Sigmoid colon (tissue), 7 donors: ENCODE results near the gene FAM200B. TPM values are rescaled to one million over a fixed set of nuclear protein-coding genes. Genes with fewer than 3 reads are reported as not detected.

Experiments used
- DNase-seq: peaks from one replicate; pipeline ENCODE4 v3.0.0-alpha.2; 2019
- H3K27ac ChIP-seq, 4 donors: fragments of 200-600 bp; sonication (generic); one replicate each; pipeline ENCODE4 v1.5.1; 2016 to 2019; ENCODE audit warnings: mild to moderate bottlenecking in 1 of 4
- H3K27me3 ChIP-seq, 3 donors: fragments of 200-600 bp; sonication (generic); one replicate each; pipeline ENCODE4 v1.5.1; 2019; ENCODE audit warnings: mild to moderate bottlenecking in 1 of 3
- H3K36me3 ChIP-seq, 4 donors: fragments of 200-600 bp; sonication (generic); one replicate each; pipeline ENCODE4 v1.5.1; 2016 to 2019
- H3K4me1 ChIP-seq, 4 donors: fragments of 200-600 bp; sonication (generic); one replicate each; pipeline ENCODE4 v1.5.1; 2017 to 2019
- H3K4me3 ChIP-seq, 4 donors: fragments of 200-600 bp; sonication (generic); one replicate each; pipeline ENCODE4 v1.5.1; 2017 to 2019; ENCODE audit warnings: mild to moderate bottlenecking in 2 of 4, moderate library complexity in 1 of 4
- H3K9me3 ChIP-seq, 4 donors: fragments of 200-600 bp in 3 of 4; sonication (generic) in 3 of 4; one replicate each; pipeline versions ENCODE4 v1.5.1 to v1.6.1; 2013 to 2019
- CTCF ChIP-seq, 4 experiments: fragments of 450-650 bp in 3 of 4; fragments of 200-600 bp in 1 of 4; IDR thresholded peaks; one replicate each; pipeline ENCODE4 v1.5.1; 2016 to 2019; ENCODE audit warnings: antibody characterized with exemption in 4 of 4, mild to moderate bottlenecking in 3 of 4, moderate library complexity in 2 of 4
- EP300 ChIP-seq, 4 donors: sonication (generic); formaldehyde crosslinking; IDR thresholded peaks; one replicate each; pipeline ENCODE4 v1.6.1; 2017; ENCODE audit warnings: antibody characterized with exemption in 4 of 4
- POLR2A ChIP-seq, 2 donors: fragments of 450-650 bp; IDR thresholded peaks; one replicate each; pipeline ENCODE4 v1.6.1; 2016; ENCODE audit warnings: antibody characterized with exemption in 2 of 2, mild to moderate bottlenecking in 2 of 2, moderate library complexity in 2 of 2
- POLR2AphosphoS5 ChIP-seq, 4 donors: sonication (generic); formaldehyde crosslinking; IDR thresholded peaks; one replicate each; pipeline ENCODE4 v1.6.1; 2017; ENCODE audit warnings: antibody characterized with exemption in 4 of 4
- WGBS, 2 donors: extraction: QIAGEN DNeasy Blood & Tissue Kit; methylation state at CpG; one replicate each; pipeline ENCODE4 v1.1.7; 2013; 5-methylcytosine and 5-hydroxymethylcytosine counted together
- intact Hi-C: fragments of 100-400 bp; cut with DNase I; formaldehyde crosslinking; loops from one replicate; pipeline ENCODE4 v1.15.1; 2023
- polyA plus RNA-seq, 3 donors: library from polyadenylated mRNA; stranded (reverse); fragments of 200-250 nt; gene quantifications; one replicate each; pipeline ENCODE4 v1.2.3, GENCODE V29; 2013
- total RNA-seq, 4 donors: library from RNA; depleted of rRNA; stranded (reverse); fragments of >200 nt; gene quantifications; one replicate each; pipeline ENCODE4 v1.1.0, GENCODE V29; 2016
- donor health status: healthy with polysubstance abuse.
- donor health status: Bipolar disorder and iron deficiency.
- donor health status: healthy.

FAM200B gene
- total and polyA plus RNA-seq, 7 donors = 36.4 to 105 (median 87.9) TPM

GRCh38 chr4:15736514-15737050, 55.0 kb downstream of the FAM200B start:
- intact Hi-C loops = loop anchor here (10.0 kb wide), 1 partner anchor 148 kb away; no protein-coding TSS in a partner anchor
- no peaks in the 10 kb centered on the region for H3K27me3 ChIP-seq
- no peaks in the 10 kb centered on the region for H3K36me3 ChIP-seq
- no peak for TF ChIP-seq POLR2A (IDR thresholded peaks at IDR 0.05)
- DNase-seq = no peak
- peaks cover 0 to 2% (median 0%) of the 10 kb centered on the region in 4 donors for H3K9me3 ChIP-seq
- WGBS, 2 donors = 90 to 97% methylated on average over 4 of the region's 4 CpGs
- no peak overlapping the region for H3K4me3 ChIP-seq
- H3K27ac ChIP-seq = no peak overlapping the region
- H3K4me1 ChIP-seq = no peaks in the 10 kb centered on the region

DNA sequence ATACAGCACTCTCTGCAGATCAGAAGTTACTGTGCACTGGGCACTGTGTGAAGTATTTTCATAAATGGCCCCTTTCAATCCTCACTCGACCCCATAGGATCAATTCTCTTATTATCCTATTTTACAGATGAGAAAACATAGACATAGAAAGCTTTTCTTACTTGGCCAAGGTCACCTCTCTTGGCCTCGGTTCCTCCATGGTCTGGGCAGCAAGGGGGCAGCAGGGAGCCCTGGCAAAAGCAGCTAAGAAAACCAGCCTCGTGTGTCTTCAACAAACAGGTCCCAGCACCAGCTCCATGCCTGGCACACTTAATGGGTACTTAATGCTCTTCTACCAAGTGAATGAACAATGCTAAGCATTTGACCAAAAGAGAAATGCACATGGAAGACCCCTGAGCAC, 55.6 kb downstream of the FAM200B start:
- no peaks in the 10 kb centered on the region for H3K4me1 ChIP-seq
- no peaks in the 10 kb centered on the region for H3K36me3 ChIP-seq
- H3K27ac ChIP-seq = no peak overlapping the region
- intact Hi-C loops = loop anchor here (10.0 kb wide), 1 partner anchor 148 kb away; no protein-coding TSS in a partner anchor
- H3K4me3 ChIP-seq = no peak overlapping the region
- TF ChIP-seq POLR2AphosphoS5 (IDR thresholded peaks at IDR 0.05) = no peak
- no peak for TF ChIP-seq EP300 (IDR thresholded peaks at IDR 0.05)
- TF ChIP-seq POLR2A (IDR thresholded peaks at IDR 0.05) = no peak
- H3K27me3 ChIP-seq = no peaks in the 10 kb centered on the region
- WGBS, 2 donors = 74% methylated on average over 3 of the region's 3 CpGs
- no peak for DNase-seq
- peaks cover 0 to 4% (median 0%) of the 10 kb centered on the region in 4 donors for H3K9me3 ChIP-seq

DNA sequence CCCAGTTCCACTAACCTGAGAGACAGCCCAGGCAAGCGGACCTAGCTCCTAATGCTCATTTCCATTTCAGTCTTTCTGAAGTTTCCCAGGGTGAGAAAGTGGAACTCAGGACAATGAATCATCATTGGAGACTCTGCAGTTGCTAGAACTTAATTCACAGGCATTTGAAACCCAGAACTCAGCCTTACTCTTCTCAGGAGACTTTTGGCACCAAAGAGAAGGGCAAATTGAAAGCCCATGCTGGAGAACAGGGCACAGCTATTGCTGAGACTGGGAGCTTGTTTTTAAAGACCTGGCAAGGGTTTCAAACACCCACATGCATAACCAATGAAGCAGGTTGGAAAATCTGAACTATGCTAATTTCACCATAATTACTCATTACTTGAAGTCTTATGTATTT, 57.2 kb downstream of the FAM200B start:
- peaks cover 0 to 8% (median 0%) of the 10 kb centered on the region in 4 donors for H3K9me3 ChIP-seq
- H3K27me3 ChIP-seq = no peaks in the 10 kb centered on the region
- no peak for TF ChIP-seq POLR2A (IDR thresholded peaks at IDR 0.05)
- TF ChIP-seq POLR2AphosphoS5 (IDR thresholded peaks at IDR 0.05) = no peak
- TF ChIP-seq EP300 (IDR thresholded peaks at IDR 0.05) = no peak
- TF ChIP-seq CTCF (IDR thresholded peaks at IDR 0.05) = no peak
- 92 to 97% methylated on average over 1 of the region's 1 CpG for WGBS, 2 donors
- H3K4me1 ChIP-seq = no peaks in the 10 kb centered on the region
- intact Hi-C loops = loop anchor here (10.0 kb wide), 1 partner anchor 146 kb away; no protein-coding TSS in a partner anchor
- H3K4me3 ChIP-seq = no peak overlapping the region
- H3K27ac ChIP-seq = no peak overlapping the region
- no peak for DNase-seq
- H3K36me3 ChIP-seq = no peaks in the 10 kb centered on the region

Other genes starting within 250 kb of the FAM200B start
- 100 to 1,000 TPM in 1 of 4 donors, 10 to 100 TPM in 3; 41.0 to 113 (median 51.3) TPM for gene CC2D2A, start 211.9 kb upstream of the FAM200B start, total RNA-seq
- 1 to 10 TPM; 2.5 to 6.0 (median 3.8) TPM for gene CC2D2A, start 211.9 kb upstream of the FAM200B start, polyA plus RNA-seq
- gene FBXL5, start 26.5 kb upstream of the FAM200B start, total RNA-seq = 100 to 1,000 TPM; 134 to 271 (median 202) TPM
- 10 to 100 TPM; 32.9 to 48.0 (median 37.0) TPM for gene FBXL5, start 26.5 kb upstream of the FAM200B start, polyA plus RNA-seq
- 10 to 100 TPM in 1 of 4 donors, 1 to 10 TPM in 3; 5.3 to 11.8 (median 6.6) TPM for gene BST1, start 21.2 kb downstream of the FAM200B start, total RNA-seq
- gene BST1, start 21.2 kb downstream of the FAM200B start, polyA plus RNA-seq = 1 to 10 TPM; 4.8 to 7.4 (median 5.3) TPM
- gene CD38, start 96.5 kb downstream of the FAM200B start, total RNA-seq = 1 to 10 TPM; 2.1 to 6.0 (median 2.7) TPM
- 10 to 100 TPM in 1 of 3 donors, 1 to 10 TPM in 2; 1.2 to 11.4 (median 1.4) TPM for gene CD38, start 96.5 kb downstream of the FAM200B start, polyA plus RNA-seq